ENCODE measurements around the gene ZDHHC11B.
"Not testable (repeated sequence)": the region's sequence is repeated elsewhere in the genome, so short reads cannot be mapped to it uniquely, and the experiment has no call there.

Gene ZDHHC11B

GRCh38 chr5:783881-784427, 575 bp downstream of the ZDHHC11B start:
- DNase-seq = not testable (repeated sequence)

GRCh38 chr5:783049-783802, 1.3 kb downstream of the ZDHHC11B start:
- DNase-seq = not testable (repeated sequence)

- DNase-seq = not testable (repeated sequence)
Measured at GRCh38 chr5:782356-782755, 2.2 kb downstream of the ZDHHC11B start.

- not testable (repeated sequence) for DNase-seq
Measured at GRCh38 chr5:780571-780970, 4.0 kb downstream of the ZDHHC11B start.

- not testable (repeated sequence) for DNase-seq
Measured at GRCh38 chr5:778967-779366, 5.6 kb downstream of the ZDHHC11B start.

GRCh38 chr5:778421-778820, 6.1 kb downstream of the ZDHHC11B start:
- DNase-seq = not testable (repeated sequence)

- DNase-seq = no peak
Measured at GRCh38 chr5:777756-778161, 6.8 kb downstream of the ZDHHC11B start.

- peak; percentile 3 for DNase-seq
Measured at GRCh38 chr5:776862-777711, 7.4 kb downstream of the ZDHHC11B start.

GRCh38 chr5:775961-776861, 8.3 kb downstream of the ZDHHC11B start:
- DNase-seq = no peak

- not testable (repeated sequence) for DNase-seq
Measured at GRCh38 chr5:775595-775960, 9.0 kb downstream of the ZDHHC11B start.

GRCh38 chr5:774854-775505, 9.5 kb downstream of the ZDHHC11B start:
- DNase-seq = not testable (repeated sequence)

- not testable (repeated sequence) for DNase-seq
Measured at GRCh38 chr5:774304-774703, 10.2 kb downstream of the ZDHHC11B start.

GRCh38 chr5:773517-774264, 10.8 kb downstream of the ZDHHC11B start:
- no peak for DNase-seq

GRCh38 chr5:772931-773330, 11.6 kb downstream of the ZDHHC11B start:
- not testable (repeated sequence) for DNase-seq

GRCh38 chr5:772547-772890, 12.0 kb downstream of the ZDHHC11B start:
- DNase-seq = not testable (repeated sequence)

GRCh38 chr5:771841-772546, 12.5 kb downstream of the ZDHHC11B start:
- not testable (repeated sequence) for DNase-seq

GRCh38 chr5:771087-771781, 13.3 kb downstream of the ZDHHC11B start:
- not testable (repeated sequence) for DNase-seq

- not testable (repeated sequence) for DNase-seq
Measured at GRCh38 chr5:770585-770984, 13.9 kb downstream of the ZDHHC11B start.

GRCh38 chr5:769485-770145, 14.9 kb downstream of the ZDHHC11B start:
- not testable (repeated sequence) for DNase-seq

Data from kidney glomerular epithelial cell (primary cell).